ENCODE results near the gene AP3D1.

The AP3D1 gene

GRCh38 chr19:2168619-2169424 is 17.5 kb upstream of the AP3D1 start:
- H3K9ac ChIP-seq (ENCODE audit: low read depth, low read length), result no peak overlapping the region
- H3K27ac ChIP-seq (ENCODE audit: low read depth, low read length), result peak overlapping the region; percentile 70
- peaks cover 28% of the 10 kb centered on the region for H3K4me1 ChIP-seq (ENCODE audit: insufficient read depth, low read length)
- no peaks in the 10 kb centered on the region for H3K27me3 ChIP-seq (ENCODE audit: insufficient read depth, low read length)
- WGBS, result 57% methylated on average over 24 of the region's 24 CpGs
- no peaks in the 10 kb centered on the region for H3K36me3 ChIP-seq (ENCODE audit: insufficient read depth, low read length)
- no peaks in the 10 kb centered on the region for H3K9me3 ChIP-seq (ENCODE audit: insufficient read depth, low read depth, low read length)
- no peak overlapping the region for H3K4me3 ChIP-seq (ENCODE audit: low read length)

- Histone ChIP-seq H3K9ac (ENCODE audit: low read depth, low read length) (no peak overlapping the region; the same call in 1 of the 2 replicates), H3K9me3 (ENCODE audit: insufficient read depth, low read depth, low read length) (no peaks in the 10 kb centered on the region), H3K27me3 (ENCODE audit: insufficient read depth, low read length) (no peaks in the 10 kb centered on the region), H3K27ac (ENCODE audit: low read depth, low read length) (no peak overlapping the region), H3K4me1 (ENCODE audit: insufficient read depth, low read length) (peaks cover 28% of the 10 kb centered on the region), H3K36me3 (ENCODE audit: insufficient read depth, low read length) (no peaks in the 10 kb centered on the region), H3K4me3 (ENCODE audit: low read length) (no peak overlapping the region)
- WGBS, result 88% methylated on average over 16 of the region's 16 CpGs
These were observed 16.7 kb upstream of the AP3D1 start for GRCh38 chr19:2167896-2168618.

GRCh38 chr19:2166741-2167738 is 15.7 kb upstream of the AP3D1 start:
- Histone ChIP-seq H3K4me3 (ENCODE audit: low read length) (no peak overlapping the region), H3K27ac (ENCODE audit: low read depth, low read length) (no peak overlapping the region), H3K4me1 (ENCODE audit: insufficient read depth, low read length) (peaks cover 28% of the 10 kb centered on the region), H3K27me3 (ENCODE audit: insufficient read depth, low read length) (no peaks in the 10 kb centered on the region), H3K9ac (ENCODE audit: low read depth, low read length) (no peak overlapping the region), H3K9me3 (ENCODE audit: insufficient read depth, low read depth, low read length) (no peaks in the 10 kb centered on the region), H3K36me3 (ENCODE audit: insufficient read depth, low read length) (no peaks in the 10 kb centered on the region)
- 90% methylated on average over 35 of the region's 35 CpGs for WGBS

GRCh38 chr19:2164020-2164998 is 12.9 kb upstream of the AP3D1 start:
- peak overlapping the region; percentile 82; the same call in 1 of the 2 replicates for H3K27ac ChIP-seq (ENCODE audit: low read depth, low read length)
- H3K9me3 ChIP-seq (ENCODE audit: insufficient read depth, low read depth, low read length), result no peaks in the 10 kb centered on the region
- H3K4me1 ChIP-seq (ENCODE audit: insufficient read depth, low read length), result peaks cover 7% of the 10 kb centered on the region; the same call in 1 of the 2 replicates
- H3K9ac ChIP-seq (ENCODE audit: low read depth, low read length), result peak overlapping the region; percentile 73
- peak overlapping the region; percentile 76 for H3K4me3 ChIP-seq (ENCODE audit: low read length)
- H3K27me3 ChIP-seq (ENCODE audit: insufficient read depth, low read length), result no peaks in the 10 kb centered on the region
- no peaks in the 10 kb centered on the region for H3K36me3 ChIP-seq (ENCODE audit: insufficient read depth, low read length)
- WGBS, result under 1% methylated on average over 75 of the region's 95 CpGs

- Histone ChIP-seq H3K27me3 (ENCODE audit: insufficient read depth, low read length) (no peaks in the 10 kb centered on the region), H3K4me3 (ENCODE audit: low read length) (no peak overlapping the region), H3K9ac (ENCODE audit: low read depth, low read length) (no peak overlapping the region), H3K4me1 (ENCODE audit: insufficient read depth, low read length) (no peaks in the 10 kb centered on the region), H3K9me3 (ENCODE audit: insufficient read depth, low read depth, low read length) (no peaks in the 10 kb centered on the region), H3K27ac (ENCODE audit: low read depth, low read length) (no peak overlapping the region), H3K36me3 (ENCODE audit: insufficient read depth, low read length) (no peaks in the 10 kb centered on the region)
- 91% methylated on average over 10 of the region's 10 CpGs for WGBS
These were observed 9.0 kb upstream of the AP3D1 start for GRCh38 chr19:2160379-2160778.

- H3K4me1 ChIP-seq (ENCODE audit: insufficient read depth, low read length), result no peaks in the 10 kb centered on the region
- H3K9me3 ChIP-seq (ENCODE audit: insufficient read depth, low read depth, low read length), result no peaks in the 10 kb centered on the region
- no peak overlapping the region for H3K9ac ChIP-seq (ENCODE audit: low read depth, low read length)
- H3K4me3 ChIP-seq (ENCODE audit: low read length), result no peak overlapping the region
- no peaks in the 10 kb centered on the region for H3K27me3 ChIP-seq (ENCODE audit: insufficient read depth, low read length)
- H3K27ac ChIP-seq (ENCODE audit: low read depth, low read length), result no peak overlapping the region
- H3K36me3 ChIP-seq (ENCODE audit: insufficient read depth, low read length), result no peaks in the 10 kb centered on the region
- 88% methylated on average over 2 of the region's 2 CpGs for WGBS
These were observed 6.1 kb upstream of the AP3D1 start for GRCh38 chr19:2157452-2157851.

- H3K27me3 ChIP-seq (ENCODE audit: insufficient read depth, low read length), result no peaks in the 10 kb centered on the region
- H3K9me3 ChIP-seq (ENCODE audit: insufficient read depth, low read depth, low read length), result no peaks in the 10 kb centered on the region
- 88% methylated on average over 10 of the region's 10 CpGs for WGBS
- H3K9ac ChIP-seq (ENCODE audit: low read depth, low read length), result no peak overlapping the region
- no peak overlapping the region for H3K4me3 ChIP-seq (ENCODE audit: low read length)
- no peak overlapping the region for H3K27ac ChIP-seq (ENCODE audit: low read depth, low read length)
- H3K4me1 ChIP-seq (ENCODE audit: insufficient read depth, low read length), result no peaks in the 10 kb centered on the region
- peaks cover 5% of the 10 kb centered on the region; the same call in 1 of the 2 replicates for H3K36me3 ChIP-seq (ENCODE audit: insufficient read depth, low read length)
These were observed 3.3 kb upstream of the AP3D1 start for GRCh38 chr19:2154587-2155075.

GRCh38 chr19:2150794-2151338 is 500 bp downstream of the AP3D1 start:
- under 1% methylated on average over 36 of the region's 36 CpGs for WGBS
- H3K9ac ChIP-seq (ENCODE audit: low read depth, low read length), result peak overlapping the region; percentile 90
- no peaks in the 10 kb centered on the region for H3K4me1 ChIP-seq (ENCODE audit: insufficient read depth, low read length)
- H3K36me3 ChIP-seq (ENCODE audit: insufficient read depth, low read length), result peaks cover 13% of the 10 kb centered on the region
- H3K27me3 ChIP-seq (ENCODE audit: insufficient read depth, low read length), result no peaks in the 10 kb centered on the region
- H3K9me3 ChIP-seq (ENCODE audit: insufficient read depth, low read depth, low read length), result no peaks in the 10 kb centered on the region
- peak overlapping the region; percentile 47 for H3K27ac ChIP-seq (ENCODE audit: low read depth, low read length)
- H3K4me3 ChIP-seq (ENCODE audit: low read length), result peak overlapping the region; percentile 89

- Histone ChIP-seq H3K4me3 (ENCODE audit: low read length) (peak overlapping the region; percentile 89), H3K27ac (ENCODE audit: low read depth, low read length) (peak overlapping the region; percentile 47), H3K4me1 (ENCODE audit: insufficient read depth, low read length) (no peaks in the 10 kb centered on the region), H3K9me3 (ENCODE audit: insufficient read depth, low read depth, low read length) (no peaks in the 10 kb centered on the region), H3K36me3 (ENCODE audit: insufficient read depth, low read length) (peaks cover 14% of the 10 kb centered on the region), H3K9ac (ENCODE audit: low read depth, low read length) (peak overlapping the region; percentile 90), H3K27me3 (ENCODE audit: insufficient read depth, low read length) (no peaks in the 10 kb centered on the region)
- 30% methylated on average over 30 of the region's 30 CpGs for WGBS
These were observed 1.2 kb downstream of the AP3D1 start for GRCh38 chr19:2149980-2150793.
